H1 (cell line): ENCODE data around the gene GNG7. TPM values are rescaled to one million over a fixed set of nuclear protein-coding genes. Genes with fewer than 3 reads are reported as not detected.
A peak's percentile ranks its signal among the peaks of the same experiment; 100 is the strongest.

Experiments
- CTCF ChIA-PET: fragments of 300-600 bp; sonication (Branson Sonifier 250); formaldehyde crosslinking; loops from one replicate; lab custom pipeline; 2021; ENCODE audit not compliant: partially characterized antibody; lab: Charles Lee
- POLR2A ChIA-PET: fragments of 300-600 bp; sonication (Branson Sonifier 250); formaldehyde crosslinking; loops from one replicate; lab custom pipeline; 2021; ENCODE audit warnings: inconsistent platforms; ENCODE audit not compliant: partially characterized antibody; lab: Charles Lee
- DNase-seq, 2 experiments: peaks; one replicate each; pipeline versions ENCODE4 v3.0.0 to v3.0.0-alpha.2; 2010 to 2022; ENCODE audit warnings: low spot score in 2 of 2, low read depth in 1 of 2, mixed read lengths in 1 of 2
- FAIRE-seq: peaks from 2 replicates; lab custom pipeline; 2011; peaks lifted over from hg19 to GRCh38; lab: Jason Lieb, UNC
- H2AFZ ChIP-seq: 2 replicates; pipeline ENCODE4 v1.8.1; 2012; ENCODE audit warnings: low read length, inconsistent platforms
- H2AK5ac ChIP-seq: 2 replicates; pipeline ENCODE4 v1.6.1; 2013; ENCODE audit warnings: low read depth, low read length
- H2BK120ac ChIP-seq: replicated peaks from 2 replicates; pipeline ENCODE3; 2013; ENCODE audit warnings: low read depth, low read length, inconsistent platforms
- H2BK12ac ChIP-seq: 2 replicates; pipeline ENCODE4 v1.6.1; 2013; ENCODE audit warnings: low read depth, low read length
- H2BK15ac ChIP-seq: 2 replicates; pipeline ENCODE4 v1.6.1; 2013; ENCODE audit warnings: low read length
- H2BK20ac ChIP-seq: 2 replicates; pipeline ENCODE4 v1.6.1; 2013; ENCODE audit warnings: low read length
- H2BK5ac ChIP-seq: 2 replicates; pipeline ENCODE4 v1.6.1; 2013; ENCODE audit warnings: low read depth, low read length
- H3K14ac ChIP-seq: 2 replicates; pipeline ENCODE4 v1.6.1; 2013; ENCODE audit warnings: inconsistent platforms; ENCODE audit not compliant: insufficient read length
- H3K18ac ChIP-seq: 2 replicates; pipeline ENCODE4 v1.6.1; 2013; ENCODE audit warnings: low read length; ENCODE audit errors: extremely low read depth
- H3K23ac ChIP-seq: 2 replicates; pipeline ENCODE4 v1.6.1; 2013; ENCODE audit warnings: inconsistent platforms; ENCODE audit not compliant: insufficient read length
- H3K23me2 ChIP-seq: 2 replicates; pipeline ENCODE4 v1.6.1; 2013; ENCODE audit warnings: low read depth, low read length
- H3K27ac ChIP-seq: 2 replicates; pipeline ENCODE4 v1.6.1; 2011; ENCODE audit warnings: low read depth, low read length, inconsistent platforms
- H3K27me3 ChIP-seq, 4 experiments: replicated peaks in 1 of 4; 1 replicate in 1 of 4; 2 replicates in 3 of 4; pipeline versions ENCODE4 v1.6.1 to v1.8.1; 2011 to 2013; ENCODE audit warnings: low read length in 3 of 4, mild to moderate bottlenecking in 3 of 4, inconsistent platforms in 2 of 4, mixed read lengths in 2 of 4, moderate library complexity in 1 of 4; ENCODE audit not compliant: control insufficient read depth in 3 of 4, insufficient read depth in 3 of 4; ENCODE audit errors: extremely low read depth in 1 of 4
- H3K36me3 ChIP-seq, 4 experiments: 2 replicates each; pipeline versions ENCODE4 v1.6.1 to v1.8.1; 2011 to 2013; ENCODE audit warnings: mild to moderate bottlenecking in 4 of 4, low read length in 3 of 4, moderate library complexity in 2 of 4, control low read depth in 1 of 4, inconsistent platforms in 1 of 4; ENCODE audit not compliant: insufficient read depth in 4 of 4, control insufficient read depth in 2 of 4
- H3K4ac ChIP-seq: replicated peaks from 2 replicates; pipeline ENCODE3; 2013; ENCODE audit warnings: low read length, low read depth, mixed read lengths, inconsistent platforms; ENCODE audit not compliant: insufficient read length
- H3K4me1 ChIP-seq, 4 experiments: replicated peaks in 1 of 4; 1 replicate in 1 of 4; 2 replicates in 3 of 4; pipeline versions ENCODE4 v1.6.1 to v1.8.1; 2011 to 2013; ENCODE audit warnings: low read length in 3 of 4, inconsistent platforms in 2 of 4, mixed read lengths in 1 of 4; ENCODE audit not compliant: insufficient read depth in 4 of 4, control insufficient read depth in 3 of 4
- H3K4me2 ChIP-seq, 2 experiments: 2 replicates each; pipeline versions ENCODE4 v1.6.1 to v1.8.1; 2011 to 2013; ENCODE audit warnings: low read depth in 2 of 2, low read length in 2 of 2, control low read depth in 1 of 2, inconsistent platforms in 1 of 2, mild to moderate bottlenecking in 1 of 2; ENCODE audit not compliant: insufficient read depth in 1 of 2
- H3K4me3 ChIP-seq, 4 experiments: fragments of 200-600, 300-600 bp in 1 of 4; sonication (generic), shearing (Covaris generic), sonication (Bioruptor Twin) in 1 of 4; 2 replicates each; pipeline versions ENCODE4 v1.5.1 to v1.8.1; 2011 to 2016; ENCODE audit warnings: low read length in 4 of 4, low read depth in 3 of 4, control low read depth in 2 of 4, inconsistent platforms in 2 of 4, mild to moderate bottlenecking in 2 of 4, mixed read lengths in 1 of 4, moderate library complexity in 1 of 4; ENCODE audit not compliant: insufficient read depth in 2 of 4; ENCODE audit errors: extremely low read depth in 1 of 4
- H3K56ac ChIP-seq: replicated peaks from 2 replicates; pipeline ENCODE3; 2013; ENCODE audit warnings: low read depth, mild to moderate bottlenecking, mixed read lengths, low read length, inconsistent platforms; ENCODE audit not compliant: insufficient read length
- H3K79me1 ChIP-seq: 2 replicates; pipeline ENCODE4 v1.6.1; 2013; ENCODE audit warnings: low read depth, low read length, control low read depth
- H3K79me2 ChIP-seq, 2 experiments: 2 replicates each; pipeline versions ENCODE4 v1.6.1 to v1.8.1; 2012 to 2013; ENCODE audit warnings: low read length in 2 of 2, mild to moderate bottlenecking in 2 of 2, inconsistent platforms in 1 of 2; ENCODE audit not compliant: insufficient read depth in 2 of 2, control insufficient read depth in 1 of 2
- H3K9ac ChIP-seq, 4 experiments: replicated peaks in 1 of 4; 1 replicate in 1 of 4; 2 replicates in 3 of 4; pipeline versions ENCODE4 v1.6.1 to v1.8.1; 2011 to 2013; ENCODE audit warnings: low read depth in 3 of 4, low read length in 3 of 4, control low read depth in 2 of 4, mild to moderate bottlenecking in 2 of 4, moderate library complexity in 2 of 4, inconsistent platforms in 1 of 4; ENCODE audit errors: extremely low read depth in 1 of 4
- H3K9me3 ChIP-seq, 2 experiments: 2 replicates each; pipeline versions ENCODE4 v1.6.1 to v1.8.1; 2012 to 2013; ENCODE audit warnings: mild to moderate bottlenecking in 2 of 2, moderate library complexity in 2 of 2, control low read depth in 1 of 2, inconsistent platforms in 1 of 2, low read depth in 1 of 2, low read length in 1 of 2, mixed read lengths in 1 of 2; ENCODE audit not compliant: insufficient read depth in 2 of 2
- H4K20me1 ChIP-seq, 2 experiments: replicated peaks in 1 of 2; 2 replicates each; pipeline versions ENCODE3 to v1.8.1; 2011 to 2013; ENCODE audit warnings: inconsistent platforms in 2 of 2, low read length in 2 of 2, mild to moderate bottlenecking in 1 of 2; ENCODE audit not compliant: insufficient read depth in 2 of 2, control insufficient read depth in 1 of 2
- H4K5ac ChIP-seq: 2 replicates; pipeline ENCODE4 v1.6.1; 2013; ENCODE audit warnings: low read length, low read depth, mixed read lengths, inconsistent platforms; ENCODE audit not compliant: insufficient read length
- H4K8ac ChIP-seq: 2 replicates; pipeline ENCODE4 v1.8.0; 2013; ENCODE audit warnings: mild to moderate bottlenecking, moderate library complexity, low read length, inconsistent platforms; ENCODE audit not compliant: insufficient read depth; ENCODE audit errors: extremely low read depth
- H4K91ac ChIP-seq: replicated peaks from 2 replicates; pipeline ENCODE3; 2013; ENCODE audit warnings: low read length, mixed read lengths, inconsistent platforms; ENCODE audit not compliant: insufficient read length
- ATF3 ChIP-seq: IDR thresholded peaks from 2 replicates; pipeline ENCODE4 v1.6.1; 2011; ENCODE audit warnings: low read depth, mild to moderate bottlenecking, low read length; ENCODE audit not compliant: insufficient read depth
- CTCF ChIP-seq, 3 experiments: IDR thresholded peaks; 1 replicate in 2 of 3; 2 replicates in 1 of 3; pipeline versions ENCODE4 v1.5.1 to v1.6.1; 2011; ENCODE audit warnings: low read length in 3 of 3, mild to moderate bottlenecking in 3 of 3, inconsistent platforms in 2 of 3, low read depth in 1 of 3, moderate library complexity in 1 of 3; ENCODE audit not compliant: insufficient read depth in 1 of 3; ENCODE audit errors: control extremely low read depth in 1 of 3
- HDAC6 ChIP-seq: IDR thresholded peaks from one replicate; pipeline ENCODE4 v1.7.1; 2012; ENCODE audit warnings: low read depth, mild to moderate bottlenecking, inconsistent platforms, low read length, moderate library complexity
- KDM1A ChIP-seq: fragments of 200-600, 300-600 bp; sonication (generic); IDR thresholded peaks from 2 replicates; pipeline ENCODE4 v1.7.1; 2016; ENCODE audit warnings: mild to moderate bottlenecking, low read length, borderline replicate concordance
- POU5F1 ChIP-seq: IDR thresholded peaks from 2 replicates; pipeline ENCODE4 v1.6.1; 2011; ENCODE audit warnings: low read depth, mild to moderate bottlenecking, low read length, moderate library complexity
- RAD21 ChIP-seq, 2 experiments: IDR thresholded peaks in 1 of 2; conservative IDR thresholded peaks in 1 of 2; 2 replicates each; pipeline ENCODE4 v1.6.1; 2011; ENCODE audit warnings: low read depth in 2 of 2, low read length in 2 of 2, improper control_type of control experiment in 1 of 2, inconsistent platforms in 1 of 2, mild to moderate bottlenecking in 1 of 2, moderate library complexity in 1 of 2
- RFX5 ChIP-seq: IDR thresholded peaks from 2 replicates; pipeline ENCODE4 v1.6.1; 2011; ENCODE audit warnings: low read depth, low read length, improper control_type of control experiment, borderline replicate concordance
- RXRA ChIP-seq: IDR thresholded peaks from 2 replicates; pipeline ENCODE4 v1.6.1; 2011; ENCODE audit warnings: low read depth, mild to moderate bottlenecking, low read length, moderate library complexity; ENCODE audit not compliant: insufficient read depth
- SIN3A ChIP-seq, 2 experiments: IDR thresholded peaks in 1 of 2; conservative IDR thresholded peaks in 1 of 2; 2 replicates each; pipeline ENCODE4 v1.6.1; 2011 to 2012; ENCODE audit warnings: low read length in 2 of 2, improper control_type of control experiment in 1 of 2, low read depth in 1 of 2, mild to moderate bottlenecking in 1 of 2
- SP1 ChIP-seq: IDR thresholded peaks from 2 replicates; pipeline ENCODE4 v1.6.1; 2011; ENCODE audit warnings: low read depth, low read length
- WGBS, 2 experiments: shearing (Covaris generic) in 1 of 2; methylation state at CpG; one replicate each; pipeline versions ENCODE4 v1.1.6 to v1.1.7; 2013 to 2015; ENCODE audit warnings: low lambda C conversion rate in 2 of 2, mixed read lengths in 2 of 2, inconsistent platforms in 1 of 2, low coverage in 1 of 2, missing lambda C conversion rate in 1 of 2; ENCODE audit not compliant: insufficient replicate concordance in 2 of 2, insufficient coverage in 1 of 2, insufficient read length in 1 of 2; ENCODE audit errors: extremely low coverage in 1 of 2, missing lambda C conversion rate in 1 of 2; 5-methylcytosine and 5-hydroxymethylcytosine counted together
- polyA plus RNA-seq, 7 experiments: library from polyadenylated mRNA; depleted of rRNA in 3 of 7; stranded (reverse) in 5 of 7; unstranded in 2 of 7; fragments of >200 nt in 5 of 7; fragments of 200-250 nt in 2 of 7; gene quantifications; 1 replicate in 5 of 7; 2 replicates in 1 of 7; 4 replicates in 1 of 7; pipeline versions ENCODE4 v1.2.1 to v1.2.3, GENCODE V29; 2011 to 2013; ENCODE audit warnings: missing spikeins in 2 of 7, mixed read lengths in 2 of 7
- total RNA-seq: library from RNA; stranded (reverse); fragmentation: NEBNext Ultra II Directional; extraction: Animal tissue kit (Norgen Biotek cat#: 25700); gene quantifications from 2 replicates; pipeline ENCODE4 v1.2.1, GENCODE V29; 2021

GNG7 gene
- total and polyA plus RNA-seq, 2 of the 8 experiments (the other 6 are each of a cell fraction or from before 2014, with no cell fraction given): 2.8 to 7.8 TPM

GRCh38 chr19:2661615-2662014 lies 40.9 kb downstream of the GNG7 start:
- FAIRE-seq (no peak), DNase-seq (no peak)
- no peak overlapping the region for H2BK120ac ChIP-seq
- H2AK5ac ChIP-seq: no peak overlapping the region
- no peak overlapping the region for H4K5ac ChIP-seq
- no peak overlapping the region for H3K4ac ChIP-seq
- no peak overlapping the region for H4K8ac ChIP-seq
- H3K9me3 ChIP-seq: peaks cover 12 to 14% of the 10 kb centered on the region in 2 experiments
- ChIA-PET POLR2A (interaction anchor here (0.6 kb wide), 2 partner anchors 55 to 1666 kb away, joined by 4 to 5 read pairs; no protein-coding TSS in a partner anchor), CTCF (interaction anchor here (0.6 to 7.1 kb wide), 14 partner anchors 9 to 468 kb away, joined by 3 to 43 read pairs (median 4); partner anchors contain the start of gene GNG7)
- H3K79me2 ChIP-seq: no peaks in the 10 kb centered on the region
- no peaks in the 10 kb centered on the region for H3K4me1 ChIP-seq
- H3K79me1 ChIP-seq: no peaks in the 10 kb centered on the region
- H3K27me3 ChIP-seq: no peaks in the 10 kb centered on the region; a peak in 1 of 7 replicates
- H2BK12ac ChIP-seq: no peak overlapping the region
- no peak overlapping the region for H3K27ac ChIP-seq
- no peak overlapping the region for H3K14ac ChIP-seq
- no peaks in the 10 kb centered on the region for H3K23me2 ChIP-seq
- no peak overlapping the region for H2BK15ac ChIP-seq
- no peak overlapping the region for H3K18ac ChIP-seq
- no peak overlapping the region for H2AFZ ChIP-seq
- WGBS, 2 experiments: 69% methylated on average over 3 of the region's 4 CpGs; no CpG with 5 or more reads in 1 of the 2 experiments
- no peak overlapping the region for H3K9ac ChIP-seq
- H3K56ac ChIP-seq: no peak overlapping the region
- no peaks in the 10 kb centered on the region for H4K20me1 ChIP-seq
- H4K91ac ChIP-seq: no peak overlapping the region
- H3K23ac ChIP-seq: no peak overlapping the region
- no peak overlapping the region for H3K4me3 ChIP-seq
- H2BK5ac ChIP-seq: no peak overlapping the region
- no peak overlapping the region for H3K4me2 ChIP-seq
- no peak overlapping the region for H2BK20ac ChIP-seq
- no peaks in the 10 kb centered on the region for H3K36me3 ChIP-seq
- TF ChIP-seq ATF3 (no peak), SIN3A (conservative IDR thresholded peaks at IDR 0.05 in 1 of 2, IDR thresholded peaks at IDR 0.05 in 1 of 2; ENCODE audit: low read depth in 1 of 2, low read length in 2 of 2) (no peak), CTCF (IDR thresholded peaks at IDR 0.05; ENCODE audit: control extremely low read depth in 1 of 3, insufficient read depth in 1 of 3, low read depth in 1 of 3, low read length in 3 of 3) (peak; percentile 31 to 67 (median 61); a peak in 3 of 4 replicates), RAD21 (IDR thresholded peaks at IDR 0.05 in 1 of 2, conservative IDR thresholded peaks at IDR 0.05 in 1 of 2; ENCODE audit: low read depth in 2 of 2, low read length in 2 of 2) (peak; percentile 46 to 57), HDAC6 (no peak), POU5F1 (no peak), RXRA (no peak), RFX5 (no peak), KDM1A (no peak), SP1 (no peak)
